ENCODE measurements around the gene SEMA3C.

DNA sequence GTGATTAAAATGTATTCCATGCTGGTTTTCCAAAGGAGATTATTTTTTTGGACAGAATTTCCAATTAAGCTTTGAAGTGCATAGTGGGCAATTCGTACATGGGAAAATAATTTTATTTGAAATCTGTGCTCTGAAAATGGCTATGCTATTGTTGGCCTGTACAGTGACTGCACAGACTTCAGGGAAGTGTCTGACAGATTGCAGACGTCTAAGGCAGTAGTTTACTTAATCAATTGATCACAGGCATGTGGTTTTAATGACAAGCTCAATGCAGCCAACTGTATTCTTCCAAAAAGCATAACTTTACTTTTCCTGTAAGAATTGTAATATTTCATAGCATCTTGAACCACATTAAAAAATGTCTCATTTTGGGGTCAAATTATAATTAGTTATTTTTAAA, 102.0 kb downstream of the SEMA3C start:
- TF ChIP-seq, protein P1, sequence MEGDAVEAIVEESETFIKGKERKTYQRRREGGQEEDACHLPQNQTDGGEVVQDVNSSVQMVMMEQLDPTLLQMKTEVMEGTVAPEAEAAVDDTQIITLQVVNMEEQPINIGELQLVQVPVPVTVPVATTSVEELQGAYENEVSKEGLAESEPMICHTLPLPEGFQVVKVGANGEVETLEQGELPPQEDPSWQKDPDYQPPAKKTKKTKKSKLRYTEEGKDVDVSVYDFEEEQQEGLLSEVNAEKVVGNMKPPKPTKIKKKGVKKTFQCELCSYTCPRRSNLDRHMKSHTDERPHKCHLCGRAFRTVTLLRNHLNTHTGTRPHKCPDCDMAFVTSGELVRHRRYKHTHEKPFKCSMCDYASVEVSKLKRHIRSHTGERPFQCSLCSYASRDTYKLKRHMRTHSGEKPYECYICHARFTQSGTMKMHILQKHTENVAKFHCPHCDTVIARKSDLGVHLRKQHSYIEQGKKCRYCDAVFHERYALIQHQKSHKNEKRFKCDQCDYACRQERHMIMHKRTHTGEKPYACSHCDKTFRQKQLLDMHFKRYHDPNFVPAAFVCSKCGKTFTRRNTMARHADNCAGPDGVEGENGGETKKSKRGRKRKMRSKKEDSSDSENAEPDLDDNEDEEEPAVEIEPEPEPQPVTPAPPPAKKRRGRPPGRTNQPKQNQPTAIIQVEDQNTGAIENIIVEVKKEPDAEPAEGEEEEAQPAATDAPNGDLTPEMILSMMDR (IDR thresholded peaks at IDR 0.05; ENCODE audit: low read depth, low read length, poor library complexity, severe bottlenecking): no peak
- TF ChIP-seq EZH2phosphoT487 (IDR thresholded peaks at IDR 0.05; ENCODE audit: borderline replicate concordance, low read length): no peak

All from DOHH2 (cell line).